SK-N-SH (cell line): ENCODE data around the gene TCF3. TPM values are rescaled to one million over a fixed set of nuclear protein-coding genes. Genes with fewer than 3 reads are reported as not detected.
"Not testable (repeated sequence)": the region's sequence is repeated elsewhere in the genome, so short reads cannot be mapped to it uniquely, and the experiment has no call there.

ENCODE experiments used
- CTCF ChIA-PET: fragments of 300-600, 350-600 bp; formaldehyde crosslinking; extraction: SDS; loops from one replicate; lab custom pipeline; 2021; lab: Yijun Ruan, JAX
- POLR2A ChIA-PET: fragments of 350-600 bp; sonication (Branson Sonifier 250); formaldehyde crosslinking; extraction: SDS; loops from one replicate; lab custom pipeline; 2020; ENCODE audit warnings: antibody characterized with exemption, inconsistent platforms; lab: Yijun Ruan, JAX
- DNase-seq: peaks from one replicate; pipeline ENCODE4 v3.0.0; 2012
- H2AFZ ChIP-seq: fragments of 200-600 bp; sonication (generic); 2 replicates; pipeline ENCODE4 v1.8.1; 2016; ENCODE audit warnings: antibody characterized with exemption, mild to moderate bottlenecking, low read depth
- H3F3A ChIP-seq: fragments of 200-600 bp; sonication (generic); replicated peaks from 2 replicates; pipeline ENCODE3; 2016; ENCODE audit warnings: antibody characterized with exemption, mild to moderate bottlenecking; ENCODE audit not compliant: insufficient read depth
- H3K27ac ChIP-seq, 2 experiments: fragments of 200-500 bp in 1 of 2; fragments of 200-600 bp in 1 of 2; sonication (Bioruptor generic) in 1 of 2; sonication (generic), shearing (Covaris generic) in 1 of 2; 2 replicates each; pipeline versions ENCODE4 v1.5.1 to v1.6.1; 2014 to 2016; ENCODE audit warnings: low read depth in 2 of 2, inconsistent platforms in 1 of 2, low read length in 1 of 2, mild to moderate bottlenecking in 1 of 2, mixed read lengths in 1 of 2
- H3K27me3 ChIP-seq: fragments of 200-600 bp; sonication (generic), shearing (Covaris generic); 2 replicates; pipeline ENCODE4 v1.6.1; 2016; ENCODE audit warnings: mixed run types; ENCODE audit not compliant: insufficient read depth
- H3K36me3 ChIP-seq, 2 experiments: fragments of 200-500 bp in 1 of 2; fragments of 200-600 bp in 1 of 2; sonication (Bioruptor generic) in 1 of 2; sonication (generic) in 1 of 2; replicated peaks in 1 of 2; 2 replicates each; pipeline versions ENCODE3 to v1.5.1; 2014 to 2016; ENCODE audit warnings: low read length in 1 of 2, mild to moderate bottlenecking in 1 of 2; ENCODE audit not compliant: insufficient read depth in 2 of 2, control insufficient read depth in 1 of 2
- H3K4me1 ChIP-seq, 2 experiments: fragments of 200-500 bp in 1 of 2; fragments of 200-600 bp in 1 of 2; sonication (Bioruptor generic) in 1 of 2; sonication (generic), shearing (Covaris generic) in 1 of 2; 2 replicates each; pipeline versions ENCODE4 v1.5.1 to v1.6.1; 2014 to 2016; ENCODE audit warnings: low read depth in 1 of 2, low read length in 1 of 2, mixed run types in 1 of 2; ENCODE audit not compliant: insufficient read depth in 2 of 2, control insufficient read depth in 1 of 2
- H3K4me2 ChIP-seq: fragments of 200-600 bp; sonication (generic), shearing (Covaris generic); 2 replicates; pipeline ENCODE4 v1.6.1; 2017; ENCODE audit warnings: mixed run types
- H3K4me3 ChIP-seq, 2 experiments: fragments of 200-500 bp in 1 of 2; fragments of 200-600 bp in 1 of 2; sonication (Bioruptor generic) in 1 of 2; sonication (generic), shearing (Covaris generic) in 1 of 2; 2 replicates each; pipeline versions ENCODE4 v1.5.1 to v1.8.1; 2014 to 2016; ENCODE audit warnings: low read depth in 2 of 2, inconsistent platforms in 1 of 2, low read length in 1 of 2, mild to moderate bottlenecking in 1 of 2, mixed read lengths in 1 of 2, moderate library complexity in 1 of 2
- H3K79me2 ChIP-seq: fragments of 200-600 bp; sonication (generic); 2 replicates; pipeline ENCODE4 v1.8.1; 2017; ENCODE audit warnings: mild to moderate bottlenecking; ENCODE audit not compliant: insufficient read depth
- H3K9ac ChIP-seq: fragments of 200-600 bp; sonication (generic); 2 replicates; pipeline ENCODE4 v1.6.1; 2017; ENCODE audit warnings: mixed run types
- H3K9me2 ChIP-seq: fragments of 200-600 bp; sonication (generic); 2 replicates; pipeline ENCODE4 v1.6.1; 2017; ENCODE audit warnings: mixed run types
- H3K9me3 ChIP-seq: fragments of 200-600 bp; sonication (generic); 2 replicates; pipeline ENCODE4 v1.6.1; 2017; ENCODE audit warnings: mixed run types, mild to moderate bottlenecking, moderate library complexity
- H4K20me1 ChIP-seq: fragments of 200-600 bp; sonication (generic); 2 replicates; pipeline ENCODE4 v1.6.1; 2017; ENCODE audit warnings: mild to moderate bottlenecking, mixed run types; ENCODE audit not compliant: insufficient read depth
- ELF1 ChIP-seq: IDR thresholded peaks from 2 replicates; pipeline ENCODE4 v1.4.0; 2012
- FOSL2 ChIP-seq: IDR thresholded peaks from 2 replicates; pipeline ENCODE4 v1.4.0; 2012; ENCODE audit warnings: low read depth, mild to moderate bottlenecking, moderate library complexity, borderline replicate concordance
- FOXM1 ChIP-seq: IDR thresholded peaks from 2 replicates; pipeline ENCODE4 v1.4.0; 2012; ENCODE audit warnings: low read depth, mild to moderate bottlenecking
- GABPA ChIP-seq: IDR thresholded peaks from 2 replicates; pipeline ENCODE4 v1.4.0; 2012; ENCODE audit warnings: low read depth, mild to moderate bottlenecking
- GATA2 ChIP-seq: sonication (generic); formaldehyde crosslinking; IDR thresholded peaks from 2 replicates; pipeline ENCODE4 v1.5.0; 2020; ENCODE audit warnings: mild to moderate bottlenecking, missing genetic modification reagents
- MXI1 ChIP-seq: IDR thresholded peaks from 2 replicates; pipeline ENCODE4 v1.6.1; 2012; ENCODE audit warnings: mild to moderate bottlenecking, low read depth, low read length, improper control_type of control experiment
- POLR2AphosphoS5 ChIP-seq: IDR thresholded peaks from 2 replicates; pipeline ENCODE4 v1.6.1; 2012; ENCODE audit warnings: low read depth, low read length
- RCOR1 ChIP-seq: fragments of 150-350 bp; IDR thresholded peaks from 2 replicates; pipeline ENCODE4 v1.6.1; 2017; ENCODE audit warnings: antibody characterized with exemption, low read length
- RFX5 ChIP-seq: IDR thresholded peaks from 2 replicates; pipeline ENCODE4 v1.6.1; 2012; ENCODE audit warnings: mild to moderate bottlenecking, improper control_type of control experiment, low read length
- RXRA ChIP-seq: IDR thresholded peaks from 2 replicates; pipeline ENCODE4 v1.4.0; 2012; ENCODE audit warnings: low read depth, mild to moderate bottlenecking, borderline replicate concordance
- SIN3A ChIP-seq: IDR thresholded peaks from 2 replicates; pipeline ENCODE4 v1.6.1; 2012; ENCODE audit warnings: low read depth, mild to moderate bottlenecking, low read length, moderate library complexity, borderline replicate concordance
- SMC3 ChIP-seq: IDR thresholded peaks from 2 replicates; pipeline ENCODE4 v1.6.1; 2012; ENCODE audit warnings: low read depth, low read length, improper control_type of control experiment
- TAF1 ChIP-seq: IDR thresholded peaks from 2 replicates; pipeline ENCODE4 v1.6.1; 2012; ENCODE audit warnings: low read depth, mild to moderate bottlenecking, low read length, moderate library complexity, borderline replicate concordance
- TEAD4 ChIP-seq: IDR thresholded peaks from 2 replicates; pipeline ENCODE4 v1.4.0; 2012; ENCODE audit warnings: mild to moderate bottlenecking, borderline replicate concordance; ENCODE audit not compliant: insufficient read depth
- YY1 ChIP-seq: IDR thresholded peaks from 2 replicates; pipeline ENCODE4 v1.4.0; 2012; ENCODE audit warnings: low read depth, mild to moderate bottlenecking
- WGBS: methylation state at CpG from one replicate; pipeline ENCODE4 v1.1.6; 2017; ENCODE audit warnings: low lambda C conversion rate; 5-methylcytosine and 5-hydroxymethylcytosine counted together
- polyA plus RNA-seq, 3 experiments: library from polyadenylated mRNA; depleted of rRNA; stranded (reverse); fragments of >200 nt; gene quantifications; 2 replicates each; pipeline ENCODE4 v1.2.3, GENCODE V29; 2012
- TF ChIP-seq, protein P1 (sequence below): IDR thresholded peaks from 2 replicates; pipeline ENCODE4 v1.4.0; 2012; ENCODE audit warnings: low read depth
- TF ChIP-seq, protein P2 (sequence below): fragments of 200-600 bp; sonication (generic); IDR thresholded peaks from 2 replicates; pipeline ENCODE4 v1.6.1; 2017; ENCODE audit warnings: antibody characterized with exemption, mild to moderate bottlenecking, moderate library complexity
- TF ChIP-seq, protein P3 (sequence below): IDR thresholded peaks from 2 replicates; pipeline ENCODE4 v1.6.1; 2012; ENCODE audit warnings: mild to moderate bottlenecking, low read depth, low read length, moderate library complexity
- TF ChIP-seq, protein P4 (sequence below): IDR thresholded peaks from 2 replicates; pipeline ENCODE4 v1.4.0; 2012; ENCODE audit warnings: low read depth, borderline replicate concordance
- TF ChIP-seq, protein P5 (sequence below): fragments of 150-350 bp; IDR thresholded peaks from 2 replicates; pipeline ENCODE4 v1.6.1; 2017; ENCODE audit warnings: antibody characterized with exemption, low read length, low read depth, borderline replicate concordance

The TCF3 gene
- polyA plus RNA-seq, 1 of the 3 experiments (the other 2 are of a cell fraction) = 104 TPM

DNA sequence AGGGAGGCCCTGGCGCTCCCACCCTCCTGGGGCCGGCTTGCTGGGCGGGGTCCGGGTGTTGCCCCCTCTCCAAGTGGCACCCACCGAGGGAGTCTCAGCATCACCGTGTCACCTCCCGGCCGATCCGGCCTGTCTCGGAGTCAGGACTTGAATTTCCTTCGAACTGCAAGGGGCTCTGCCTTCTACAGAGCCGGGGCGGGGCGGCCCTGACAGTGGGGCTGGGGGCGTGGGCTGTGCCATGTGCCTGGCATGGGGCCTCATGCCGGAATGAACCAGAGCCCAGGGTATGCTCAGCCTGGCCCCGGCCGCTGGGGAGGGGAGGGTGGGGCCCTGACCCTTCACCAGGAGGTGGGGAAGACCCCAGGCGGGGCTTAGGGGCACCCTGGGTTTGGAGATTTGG is 47.0 kb upstream of the TCF3 start (continued):
- TF ChIP-seq, protein P1, sequence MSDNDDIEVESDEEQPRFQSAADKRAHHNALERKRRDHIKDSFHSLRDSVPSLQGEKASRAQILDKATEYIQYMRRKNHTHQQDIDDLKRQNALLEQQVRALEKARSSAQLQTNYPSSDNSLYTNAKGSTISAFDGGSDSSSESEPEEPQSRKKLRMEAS = no peak
- no peak for TF ChIP-seq YY1
- no peak for TF ChIP-seq GABPA
- TF ChIP-seq, all 33 proteins: peak for 0

DNA sequence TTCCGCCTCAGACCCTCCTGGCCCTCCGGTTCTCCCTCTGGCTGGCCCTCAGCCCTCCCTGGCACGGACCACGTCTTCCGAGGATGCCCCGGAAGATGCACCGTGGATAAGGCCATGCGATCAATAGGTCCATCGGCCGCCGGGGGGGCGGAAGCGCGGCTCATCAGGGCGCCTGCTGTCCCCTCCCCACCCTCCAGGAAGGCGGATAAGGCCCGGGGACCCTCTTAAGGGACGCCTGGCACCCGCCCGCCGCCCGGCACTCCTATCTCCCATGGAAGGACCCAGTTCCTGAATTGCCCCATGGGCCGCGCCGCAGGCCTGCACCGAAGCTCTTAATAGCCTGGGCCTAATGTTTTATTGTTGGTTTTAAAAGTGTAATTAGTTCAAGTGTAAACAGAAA is 46.2 kb upstream of the TCF3 start:
- no peak overlapping the region for H3K27ac ChIP-seq
- H2AFZ ChIP-seq = no peak overlapping the region
- H3K4me2 ChIP-seq = no peak overlapping the region
- 68% methylated on average over 14 of the region's 26 CpGs for WGBS
- H3K9ac ChIP-seq = no peak overlapping the region
- H3K9me2 ChIP-seq = no peaks in the 10 kb centered on the region
- no peaks in the 10 kb centered on the region for H3K79me2 ChIP-seq
- no peaks in the 10 kb centered on the region for H3K4me1 ChIP-seq
- no peak for DNase-seq
- H4K20me1 ChIP-seq = no peaks in the 10 kb centered on the region
- POLR2A ChIA-PET = no interaction called here
- H3K27me3 ChIP-seq = peaks cover 60% of the 10 kb centered on the region
- TF ChIP-seq RCOR1 (no peak), RXRA (no peak), POLR2AphosphoS5 (no peak), SMC3 (no peak), FOSL2 (no peak), TAF1 (no peak), ELF1 (no peak), GABPA (no peak), TEAD4 (no peak), YY1 (no peak), SIN3A (no peak), GATA2 (CRISPR knock-in tag) (no peak), FOXM1 (no peak), RFX5 (no peak), MXI1 (no peak)
- TF ChIP-seq, protein P2, sequence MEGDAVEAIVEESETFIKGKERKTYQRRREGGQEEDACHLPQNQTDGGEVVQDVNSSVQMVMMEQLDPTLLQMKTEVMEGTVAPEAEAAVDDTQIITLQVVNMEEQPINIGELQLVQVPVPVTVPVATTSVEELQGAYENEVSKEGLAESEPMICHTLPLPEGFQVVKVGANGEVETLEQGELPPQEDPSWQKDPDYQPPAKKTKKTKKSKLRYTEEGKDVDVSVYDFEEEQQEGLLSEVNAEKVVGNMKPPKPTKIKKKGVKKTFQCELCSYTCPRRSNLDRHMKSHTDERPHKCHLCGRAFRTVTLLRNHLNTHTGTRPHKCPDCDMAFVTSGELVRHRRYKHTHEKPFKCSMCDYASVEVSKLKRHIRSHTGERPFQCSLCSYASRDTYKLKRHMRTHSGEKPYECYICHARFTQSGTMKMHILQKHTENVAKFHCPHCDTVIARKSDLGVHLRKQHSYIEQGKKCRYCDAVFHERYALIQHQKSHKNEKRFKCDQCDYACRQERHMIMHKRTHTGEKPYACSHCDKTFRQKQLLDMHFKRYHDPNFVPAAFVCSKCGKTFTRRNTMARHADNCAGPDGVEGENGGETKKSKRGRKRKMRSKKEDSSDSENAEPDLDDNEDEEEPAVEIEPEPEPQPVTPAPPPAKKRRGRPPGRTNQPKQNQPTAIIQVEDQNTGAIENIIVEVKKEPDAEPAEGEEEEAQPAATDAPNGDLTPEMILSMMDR = no peak
- TF ChIP-seq, protein P3, sequence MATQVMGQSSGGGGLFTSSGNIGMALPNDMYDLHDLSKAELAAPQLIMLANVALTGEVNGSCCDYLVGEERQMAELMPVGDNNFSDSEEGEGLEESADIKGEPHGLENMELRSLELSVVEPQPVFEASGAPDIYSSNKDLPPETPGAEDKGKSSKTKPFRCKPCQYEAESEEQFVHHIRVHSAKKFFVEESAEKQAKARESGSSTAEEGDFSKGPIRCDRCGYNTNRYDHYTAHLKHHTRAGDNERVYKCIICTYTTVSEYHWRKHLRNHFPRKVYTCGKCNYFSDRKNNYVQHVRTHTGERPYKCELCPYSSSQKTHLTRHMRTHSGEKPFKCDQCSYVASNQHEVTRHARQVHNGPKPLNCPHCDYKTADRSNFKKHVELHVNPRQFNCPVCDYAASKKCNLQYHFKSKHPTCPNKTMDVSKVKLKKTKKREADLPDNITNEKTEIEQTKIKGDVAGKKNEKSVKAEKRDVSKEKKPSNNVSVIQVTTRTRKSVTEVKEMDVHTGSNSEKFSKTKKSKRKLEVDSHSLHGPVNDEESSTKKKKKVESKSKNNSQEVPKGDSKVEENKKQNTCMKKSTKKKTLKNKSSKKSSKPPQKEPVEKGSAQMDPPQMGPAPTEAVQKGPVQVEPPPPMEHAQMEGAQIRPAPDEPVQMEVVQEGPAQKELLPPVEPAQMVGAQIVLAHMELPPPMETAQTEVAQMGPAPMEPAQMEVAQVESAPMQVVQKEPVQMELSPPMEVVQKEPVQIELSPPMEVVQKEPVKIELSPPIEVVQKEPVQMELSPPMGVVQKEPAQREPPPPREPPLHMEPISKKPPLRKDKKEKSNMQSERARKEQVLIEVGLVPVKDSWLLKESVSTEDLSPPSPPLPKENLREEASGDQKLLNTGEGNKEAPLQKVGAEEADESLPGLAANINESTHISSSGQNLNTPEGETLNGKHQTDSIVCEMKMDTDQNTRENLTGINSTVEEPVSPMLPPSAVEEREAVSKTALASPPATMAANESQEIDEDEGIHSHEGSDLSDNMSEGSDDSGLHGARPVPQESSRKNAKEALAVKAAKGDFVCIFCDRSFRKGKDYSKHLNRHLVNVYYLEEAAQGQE = no peak
- TF ChIP-seq, protein P4, sequence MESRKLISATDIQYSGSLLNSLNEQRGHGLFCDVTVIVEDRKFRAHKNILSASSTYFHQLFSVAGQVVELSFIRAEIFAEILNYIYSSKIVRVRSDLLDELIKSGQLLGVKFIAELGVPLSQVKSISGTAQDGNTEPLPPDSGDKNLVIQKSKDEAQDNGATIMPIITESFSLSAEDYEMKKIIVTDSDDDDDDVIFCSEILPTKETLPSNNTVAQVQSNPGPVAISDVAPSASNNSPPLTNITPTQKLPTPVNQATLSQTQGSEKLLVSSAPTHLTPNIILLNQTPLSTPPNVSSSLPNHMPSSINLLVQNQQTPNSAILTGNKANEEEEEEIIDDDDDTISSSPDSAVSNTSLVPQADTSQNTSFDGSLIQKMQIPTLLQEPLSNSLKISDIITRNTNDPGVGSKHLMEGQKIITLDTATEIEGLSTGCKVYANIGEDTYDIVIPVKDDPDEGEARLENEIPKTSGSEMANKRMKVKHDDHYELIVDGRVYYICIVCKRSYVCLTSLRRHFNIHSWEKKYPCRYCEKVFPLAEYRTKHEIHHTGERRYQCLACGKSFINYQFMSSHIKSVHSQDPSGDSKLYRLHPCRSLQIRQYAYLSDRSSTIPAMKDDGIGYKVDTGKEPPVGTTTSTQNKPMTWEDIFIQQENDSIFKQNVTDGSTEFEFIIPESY = no peak
- TF ChIP-seq, protein P5, sequence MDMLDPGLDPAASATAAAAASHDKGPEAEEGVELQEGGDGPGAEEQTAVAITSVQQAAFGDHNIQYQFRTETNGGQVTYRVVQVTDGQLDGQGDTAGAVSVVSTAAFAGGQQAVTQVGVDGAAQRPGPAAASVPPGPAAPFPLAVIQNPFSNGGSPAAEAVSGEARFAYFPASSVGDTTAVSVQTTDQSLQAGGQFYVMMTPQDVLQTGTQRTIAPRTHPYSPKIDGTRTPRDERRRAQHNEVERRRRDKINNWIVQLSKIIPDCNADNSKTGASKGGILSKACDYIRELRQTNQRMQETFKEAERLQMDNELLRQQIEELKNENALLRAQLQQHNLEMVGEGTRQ = no peak
- TF ChIP-seq, all 33 proteins: peak for 0
- Histone ChIP-seq H3F3A (no peaks in the 10 kb centered on the region), H3K4me3 (no peak overlapping the region), H3K36me3 (no peaks in the 10 kb centered on the region), H3K9me3 (no peaks in the 10 kb centered on the region)
- CTCF ChIA-PET = no interaction called here

DNA sequence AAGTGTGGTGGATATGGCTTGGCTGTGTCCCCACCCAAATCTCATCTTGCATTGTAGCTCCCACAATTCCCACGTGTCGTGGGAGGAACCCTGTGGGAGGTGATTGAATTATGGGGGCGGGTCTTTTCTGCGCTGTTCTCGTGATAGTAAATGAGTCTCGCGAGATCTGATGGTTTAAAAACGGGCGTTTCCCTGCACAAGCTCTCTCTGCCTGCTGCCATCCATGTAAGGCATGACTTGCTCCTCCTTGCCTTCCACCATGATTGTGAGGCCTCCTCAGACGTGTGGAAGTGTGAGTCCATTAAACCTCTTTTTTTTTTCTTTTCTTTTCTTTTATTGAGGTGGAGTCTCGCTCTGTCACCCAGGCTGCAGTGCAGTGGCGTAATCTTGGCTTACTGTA is 43.1 kb upstream of the TCF3 start:
- H3K4me3 ChIP-seq, H3K79me2 ChIP-seq, H3K27ac ChIP-seq, H3K9me2 ChIP-seq, H3K9me3 ChIP-seq, H3K4me1 ChIP-seq, H4K20me1 ChIP-seq, H3K9ac ChIP-seq, H3F3A ChIP-seq, H3K36me3 ChIP-seq, H3K4me2 ChIP-seq, H2AFZ ChIP-seq, POLR2A ChIA-PET, DNase-seq: not testable (repeated sequence)
- peaks cover 73% of the 10 kb centered on the region for H3K27me3 ChIP-seq
- 51% methylated on average over 12 of the region's 12 CpGs for WGBS
- CTCF ChIA-PET = interaction anchor here (1.6 kb wide), 1 partner anchor 23 kb away, joined by 4 read pairs; no protein-coding TSS in a partner anchor
